Neural progenitor cell (in vitro differentiated cells): ENCODE results near the gene PRSS2.

ENCODE experiments used
- EZH2 ChIP-seq: fragments of 200-600 bp; sonication (generic); IDR thresholded peaks from 2 replicates; pipeline ENCODE4 v1.6.1; 2017; ENCODE audit warnings: antibody characterized with exemption, mild to moderate bottlenecking, moderate library complexity
- TF ChIP-seq, protein P1 (sequence below): fragments of 200-600 bp; sonication (generic); IDR thresholded peaks from 2 replicates; pipeline ENCODE4 v1.5.1; 2017; ENCODE audit warnings: antibody characterized with exemption, mild to moderate bottlenecking

DNA sequence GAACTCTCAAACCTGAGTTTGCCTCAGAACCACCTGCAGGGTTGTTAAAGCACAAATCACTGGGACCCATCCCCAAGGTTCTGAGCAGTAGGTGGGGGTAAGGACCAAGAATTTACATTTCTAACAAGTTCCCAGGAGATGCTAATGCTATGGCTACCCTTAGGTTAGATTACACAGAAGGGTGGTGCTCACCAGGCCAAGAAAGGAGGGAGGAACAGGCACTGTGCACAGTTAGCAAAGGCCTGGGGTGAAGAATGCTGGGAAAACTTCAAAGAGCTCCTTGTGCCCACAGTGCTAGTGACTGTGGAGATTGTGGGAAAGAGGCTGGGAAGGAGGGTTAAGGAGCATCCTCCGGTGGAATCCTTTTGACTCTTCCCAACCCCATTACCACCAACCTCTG lies 8.7 kb upstream of the PRSS2 start:
- TF ChIP-seq, protein P1, sequence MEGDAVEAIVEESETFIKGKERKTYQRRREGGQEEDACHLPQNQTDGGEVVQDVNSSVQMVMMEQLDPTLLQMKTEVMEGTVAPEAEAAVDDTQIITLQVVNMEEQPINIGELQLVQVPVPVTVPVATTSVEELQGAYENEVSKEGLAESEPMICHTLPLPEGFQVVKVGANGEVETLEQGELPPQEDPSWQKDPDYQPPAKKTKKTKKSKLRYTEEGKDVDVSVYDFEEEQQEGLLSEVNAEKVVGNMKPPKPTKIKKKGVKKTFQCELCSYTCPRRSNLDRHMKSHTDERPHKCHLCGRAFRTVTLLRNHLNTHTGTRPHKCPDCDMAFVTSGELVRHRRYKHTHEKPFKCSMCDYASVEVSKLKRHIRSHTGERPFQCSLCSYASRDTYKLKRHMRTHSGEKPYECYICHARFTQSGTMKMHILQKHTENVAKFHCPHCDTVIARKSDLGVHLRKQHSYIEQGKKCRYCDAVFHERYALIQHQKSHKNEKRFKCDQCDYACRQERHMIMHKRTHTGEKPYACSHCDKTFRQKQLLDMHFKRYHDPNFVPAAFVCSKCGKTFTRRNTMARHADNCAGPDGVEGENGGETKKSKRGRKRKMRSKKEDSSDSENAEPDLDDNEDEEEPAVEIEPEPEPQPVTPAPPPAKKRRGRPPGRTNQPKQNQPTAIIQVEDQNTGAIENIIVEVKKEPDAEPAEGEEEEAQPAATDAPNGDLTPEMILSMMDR = no peak
- no peak for TF ChIP-seq EZH2
